ENCODE results near the gene CPPED1.
A peak's percentile ranks its signal among the peaks of the same experiment; 100 is the strongest.

CPPED1 gene

GRCh38 chr16:12750554-12750918 lies 53.2 kb downstream of the CPPED1 start:
- Histone ChIP-seq H3K4me1 (ENCODE audit: control insufficient read depth in 1 of 2, insufficient read depth in 2 of 2, low read length in 2 of 2) (no peaks in the 10 kb centered on the region), H3K27me3 (ENCODE audit: low read depth, low read length) (no peaks in the 10 kb centered on the region), H3K4me3 (ENCODE audit: low read depth in 1 of 2, low read length in 2 of 2) (no peak overlapping the region), H3K9me3 (ENCODE audit: control insufficient read depth in 1 of 2, low read length in 2 of 2) (no peaks in the 10 kb centered on the region), H3K27ac (ENCODE audit: low read length) (no peak overlapping the region), H3K36me3 (ENCODE audit: control insufficient read depth in 1 of 2, insufficient read depth in 2 of 2, low read length in 2 of 2) (no peaks in the 10 kb centered on the region)

- H3K27ac ChIP-seq (ENCODE audit: low read length): no peak overlapping the region
- no peak overlapping the region for H3K4me3 ChIP-seq (ENCODE audit: low read depth in 1 of 2, low read length in 2 of 2)
- H3K9me3 ChIP-seq (ENCODE audit: control insufficient read depth in 1 of 2, low read length in 2 of 2): peaks cover 0 to 6% of the 10 kb centered on the region in 2 donors
- H3K36me3 ChIP-seq (ENCODE audit: control insufficient read depth in 1 of 2, insufficient read depth in 2 of 2, low read length in 2 of 2): peaks cover 0 to 5% of the 10 kb centered on the region in 2 donors
- no peaks in the 10 kb centered on the region for H3K27me3 ChIP-seq (ENCODE audit: low read depth, low read length)
- H3K4me1 ChIP-seq (ENCODE audit: control insufficient read depth in 1 of 2, insufficient read depth in 2 of 2, low read length in 2 of 2): no peaks in the 10 kb centered on the region
Measured at GRCh38 chr16:12749076-12749475, 54.6 kb downstream of the CPPED1 start.

GRCh38 chr16:12747827-12748226 lies 55.9 kb downstream of the CPPED1 start:
- Histone ChIP-seq H3K36me3 (ENCODE audit: control insufficient read depth in 1 of 2, insufficient read depth in 2 of 2, low read length in 2 of 2) (peaks cover 0 to 5% of the 10 kb centered on the region in 2 donors), H3K4me3 (ENCODE audit: low read depth in 1 of 2, low read length in 2 of 2) (no peak overlapping the region), H3K27ac (ENCODE audit: low read length) (no peak overlapping the region), H3K9me3 (ENCODE audit: control insufficient read depth in 1 of 2, low read length in 2 of 2) (peaks cover 0 to 6% of the 10 kb centered on the region in 2 donors), H3K4me1 (ENCODE audit: control insufficient read depth in 1 of 2, insufficient read depth in 2 of 2, low read length in 2 of 2) (no peaks in the 10 kb centered on the region), H3K27me3 (ENCODE audit: low read depth, low read length) (no peaks in the 10 kb centered on the region)

GRCh38 chr16:12747261-12747660 lies 56.4 kb downstream of the CPPED1 start:
- no peaks in the 10 kb centered on the region for H3K4me1 ChIP-seq (ENCODE audit: control insufficient read depth in 1 of 2, insufficient read depth in 2 of 2, low read length in 2 of 2)
- H3K27me3 ChIP-seq (ENCODE audit: low read depth, low read length): no peaks in the 10 kb centered on the region
- H3K9me3 ChIP-seq (ENCODE audit: control insufficient read depth in 1 of 2, low read length in 2 of 2): peaks cover 0 to 6% of the 10 kb centered on the region in 2 donors
- peaks cover 0 to 5% of the 10 kb centered on the region in 2 donors for H3K36me3 ChIP-seq (ENCODE audit: control insufficient read depth in 1 of 2, insufficient read depth in 2 of 2, low read length in 2 of 2)
- H3K4me3 ChIP-seq (ENCODE audit: low read depth in 1 of 2, low read length in 2 of 2): no peak overlapping the region
- no peak overlapping the region for H3K27ac ChIP-seq (ENCODE audit: low read length)

GRCh38 chr16:12744860-12745259 lies 58.8 kb downstream of the CPPED1 start:
- H3K27me3 ChIP-seq (ENCODE audit: low read depth, low read length): no peaks in the 10 kb centered on the region
- H3K9me3 ChIP-seq (ENCODE audit: control insufficient read depth in 1 of 2, low read length in 2 of 2): peaks cover 0 to 7% of the 10 kb centered on the region in 2 donors
- H3K27ac ChIP-seq (ENCODE audit: low read length): no peak overlapping the region
- H3K4me1 ChIP-seq (ENCODE audit: control insufficient read depth in 1 of 2, insufficient read depth in 2 of 2, low read length in 2 of 2): no peaks in the 10 kb centered on the region
- no peak overlapping the region for H3K4me3 ChIP-seq (ENCODE audit: low read depth in 1 of 2, low read length in 2 of 2)
- peaks cover 0 to 5% of the 10 kb centered on the region in 2 donors for H3K36me3 ChIP-seq (ENCODE audit: control insufficient read depth in 1 of 2, insufficient read depth in 2 of 2, low read length in 2 of 2)

GRCh38 chr16:12742741-12743140 lies 60.9 kb downstream of the CPPED1 start:
- Histone ChIP-seq H3K36me3 (ENCODE audit: control insufficient read depth in 1 of 2, insufficient read depth in 2 of 2, low read length in 2 of 2) (peaks cover 0 to 7% of the 10 kb centered on the region in 2 donors), H3K9me3 (ENCODE audit: control insufficient read depth in 1 of 2, low read length in 2 of 2) (peaks cover 0 to 11% of the 10 kb centered on the region in 2 donors), H3K27ac (ENCODE audit: low read length) (no peak overlapping the region), H3K27me3 (ENCODE audit: low read depth, low read length) (no peaks in the 10 kb centered on the region), H3K4me1 (ENCODE audit: control insufficient read depth in 1 of 2, insufficient read depth in 2 of 2, low read length in 2 of 2) (no peaks in the 10 kb centered on the region), H3K4me3 (ENCODE audit: low read depth in 1 of 2, low read length in 2 of 2) (no peak overlapping the region)

- Histone ChIP-seq H3K27me3 (ENCODE audit: low read depth, low read length) (no peaks in the 10 kb centered on the region), H3K9me3 (ENCODE audit: control insufficient read depth in 1 of 2, low read length in 2 of 2) (peaks cover 0 to 11% of the 10 kb centered on the region in 2 donors), H3K36me3 (ENCODE audit: control insufficient read depth in 1 of 2, insufficient read depth in 2 of 2, low read length in 2 of 2) (peaks cover 0 to 13% of the 10 kb centered on the region in 2 donors), H3K4me1 (ENCODE audit: control insufficient read depth in 1 of 2, insufficient read depth in 2 of 2, low read length in 2 of 2) (no peaks in the 10 kb centered on the region), H3K27ac (ENCODE audit: low read length) (no peak overlapping the region), H3K4me3 (ENCODE audit: low read depth in 1 of 2, low read length in 2 of 2) (no peak overlapping the region)
Measured at GRCh38 chr16:12740986-12741610, 62.6 kb downstream of the CPPED1 start.

GRCh38 chr16:12739738-12740137 lies 63.9 kb downstream of the CPPED1 start:
- Histone ChIP-seq H3K4me1 (ENCODE audit: control insufficient read depth in 1 of 2, insufficient read depth in 2 of 2, low read length in 2 of 2) (no peaks in the 10 kb centered on the region), H3K4me3 (ENCODE audit: low read depth in 1 of 2, low read length in 2 of 2) (no peak overlapping the region), H3K9me3 (ENCODE audit: control insufficient read depth in 1 of 2, low read length in 2 of 2) (peaks cover 0 to 6% of the 10 kb centered on the region in 2 donors), H3K27me3 (ENCODE audit: low read depth, low read length) (no peaks in the 10 kb centered on the region), H3K27ac (ENCODE audit: low read length) (no peak overlapping the region), H3K36me3 (ENCODE audit: control insufficient read depth in 1 of 2, insufficient read depth in 2 of 2, low read length in 2 of 2) (peaks cover 0 to 8% of the 10 kb centered on the region in 2 donors)

- Histone ChIP-seq H3K4me3 (ENCODE audit: low read depth in 1 of 2, low read length in 2 of 2) (no peak overlapping the region), H3K27ac (ENCODE audit: low read length) (no peak overlapping the region), H3K36me3 (ENCODE audit: control insufficient read depth in 1 of 2, insufficient read depth in 2 of 2, low read length in 2 of 2) (peaks cover 0 to 19% of the 10 kb centered on the region in 2 donors)
Measured at GRCh38 chr16:12737563-12737962, 66.1 kb downstream of the CPPED1 start.

GRCh38 chr16:12735805-12736204 lies 67.9 kb downstream of the CPPED1 start:
- H3K36me3 ChIP-seq (ENCODE audit: control insufficient read depth in 1 of 2, insufficient read depth in 2 of 2, low read length in 2 of 2): peaks cover 0 to 23% of the 10 kb centered on the region in 2 donors
- H3K9me3 ChIP-seq (ENCODE audit: control insufficient read depth in 1 of 2, low read length in 2 of 2): peaks cover 8 to 25% of the 10 kb centered on the region in 2 donors
- H3K4me3 ChIP-seq (ENCODE audit: low read depth in 1 of 2, low read length in 2 of 2): no peak overlapping the region
- no peaks in the 10 kb centered on the region for H3K27me3 ChIP-seq (ENCODE audit: low read depth, low read length)
- H3K4me1 ChIP-seq (ENCODE audit: control insufficient read depth in 1 of 2, insufficient read depth in 2 of 2, low read length in 2 of 2): no peaks in the 10 kb centered on the region
- H3K27ac ChIP-seq (ENCODE audit: low read length): no peak overlapping the region

More at GRCh38 chr16:12737563-12737962, 66.1 kb downstream of the CPPED1 start:
- H3K27me3 ChIP-seq (ENCODE audit: low read depth, low read length): no peaks in the 10 kb centered on the region
- no peaks in the 10 kb centered on the region for H3K4me1 ChIP-seq (ENCODE audit: control insufficient read depth in 1 of 2, insufficient read depth in 2 of 2, low read length in 2 of 2)
- H3K9me3 ChIP-seq (ENCODE audit: control insufficient read depth in 1 of 2, low read length in 2 of 2): peaks cover 5 to 15% of the 10 kb centered on the region in 2 donors

- no peak overlapping the region for H3K27ac ChIP-seq (ENCODE audit: low read length)
- no peaks in the 10 kb centered on the region for H3K27me3 ChIP-seq (ENCODE audit: low read depth, low read length)
- H3K4me1 ChIP-seq (ENCODE audit: control insufficient read depth in 1 of 2, insufficient read depth in 2 of 2, low read length in 2 of 2): no peaks in the 10 kb centered on the region
Measured at GRCh38 chr16:12732600-12732999, 71.1 kb downstream of the CPPED1 start.

GRCh38 chr16:12729448-12729847 lies 74.2 kb downstream of the CPPED1 start:
- no peaks in the 10 kb centered on the region for H3K27me3 ChIP-seq (ENCODE audit: low read depth, low read length)
- no peak overlapping the region for H3K27ac ChIP-seq (ENCODE audit: low read length)
- H3K4me3 ChIP-seq (ENCODE audit: low read depth in 1 of 2, low read length in 2 of 2): no peak overlapping the region
- H3K9me3 ChIP-seq (ENCODE audit: control insufficient read depth in 1 of 2, low read length in 2 of 2): peaks cover 8 to 21% of the 10 kb centered on the region in 2 donors
- H3K4me1 ChIP-seq (ENCODE audit: control insufficient read depth in 1 of 2, insufficient read depth in 2 of 2, low read length in 2 of 2): no peaks in the 10 kb centered on the region
- peaks cover 0 to 14% of the 10 kb centered on the region in 2 donors for H3K36me3 ChIP-seq (ENCODE audit: control insufficient read depth in 1 of 2, insufficient read depth in 2 of 2, low read length in 2 of 2)

More at GRCh38 chr16:12732600-12732999, 71.1 kb downstream of the CPPED1 start:
- Histone ChIP-seq H3K9me3 (ENCODE audit: control insufficient read depth in 1 of 2, low read length in 2 of 2) (peaks cover 8 to 21% of the 10 kb centered on the region in 2 donors), H3K4me3 (ENCODE audit: low read depth in 1 of 2, low read length in 2 of 2) (peak overlapping the region in 1 of 2 donors; percentile 24), H3K36me3 (ENCODE audit: control insufficient read depth in 1 of 2, insufficient read depth in 2 of 2, low read length in 2 of 2) (peaks cover 0 to 19% of the 10 kb centered on the region in 2 donors)

All from muscle layer of duodenum (tissue), 2 donors.